ENCODE measurements around the gene CCDC179.

The CCDC179 gene

GRCh38 chr11:22807855-22808570, 52.3 kb downstream of the CCDC179 start:
- no peak for DNase-seq (ENCODE audit: low spot score)

- DNase-seq (ENCODE audit: low spot score) = no peak
Measured at GRCh38 chr11:22807391-22807790, 52.9 kb downstream of the CCDC179 start.

- no peak for DNase-seq (ENCODE audit: low spot score)
Measured at GRCh38 chr11:22802861-22803260, 57.4 kb downstream of the CCDC179 start.

GRCh38 chr11:22800482-22800881, 59.8 kb downstream of the CCDC179 start:
- no peak for DNase-seq (ENCODE audit: low spot score)

GRCh38 chr11:22798901-22799300, 61.4 kb downstream of the CCDC179 start:
- no peak for DNase-seq (ENCODE audit: low spot score)

- DNase-seq (ENCODE audit: low spot score) = no peak
Measured at GRCh38 chr11:22797047-22797446, 63.2 kb downstream of the CCDC179 start.
